IMR-90 (cell line): ENCODE results near the gene UST. TPM values are rescaled to one million over a fixed set of nuclear protein-coding genes. Genes with fewer than 3 reads are reported as not detected.

ENCODE experiments used
- ATAC-seq: fragments of 200-7000 bp; cut with Tn5 transposase; 2 replicates; pipeline ENCODE4 v1.9.1; 2020; ENCODE audit warnings: low read depth, mild to moderate bottlenecking, moderate library complexity
- BruUV-seq: library from RNA; stranded (reverse); fragments of 400-500 nt; replicated peaks from 2 replicates; lab custom pipeline; 2021; lab: Mats Ljungman, UMichigan
- CTCF ChIA-PET: fragments of 300-600 bp; formaldehyde crosslinking; extraction: SDS; loops from one replicate; lab custom pipeline; 2021; ENCODE audit warnings: antibody characterized with exemption; lab: Yijun Ruan, JAX
- POLR2A ChIA-PET: fragments of 300-600 bp; sonication (Branson Sonifier 250); formaldehyde crosslinking; loops from one replicate; lab custom pipeline; 2022; ENCODE audit warnings: antibody characterized with exemption; ENCODE audit not compliant: unreplicated experiment; lab: Charles Lee
- DNase-seq: peaks from one replicate; pipeline ENCODE4 v3.0.0; 2013
- H2AFZ ChIP-seq: replicated peaks from 2 replicates; pipeline ENCODE3; 2013; ENCODE audit warnings: low read length, mild to moderate bottlenecking; ENCODE audit not compliant: poor library complexity
- H2AK5ac ChIP-seq: 2 replicates; pipeline ENCODE4 v1.6.1; 2013; ENCODE audit warnings: low read depth, low read length, inconsistent platforms
- H2AK9ac ChIP-seq: replicated peaks from 2 replicates; pipeline ENCODE3; 2013; ENCODE audit warnings: mild to moderate bottlenecking, low read depth, low read length, moderate library complexity; ENCODE audit not compliant: poor library complexity
- H2BK120ac ChIP-seq: 2 replicates; pipeline ENCODE4 v1.6.1; 2013; ENCODE audit warnings: low read depth, low read length, inconsistent platforms
- H2BK15ac ChIP-seq: 3 replicates; pipeline ENCODE4 v1.6.1; 2013; ENCODE audit warnings: low read depth, low read length, inconsistent platforms
- H2BK20ac ChIP-seq: 2 replicates; pipeline ENCODE4 v1.6.1; 2013; ENCODE audit warnings: low read depth, mild to moderate bottlenecking, inconsistent platforms, low read length, moderate library complexity
- H2BK5ac ChIP-seq: 2 replicates; pipeline ENCODE4 v1.6.1; 2013; ENCODE audit warnings: mild to moderate bottlenecking, low read depth, low read length, inconsistent platforms; ENCODE audit not compliant: poor library complexity, severe bottlenecking
- H3K14ac ChIP-seq: replicated peaks from 2 replicates; pipeline ENCODE4 v1.6.1; 2013; ENCODE audit warnings: low read depth, low read length, inconsistent platforms
- H3K18ac ChIP-seq: 2 replicates; pipeline ENCODE4 v1.6.1; 2013; ENCODE audit warnings: low read depth, low read length, control low read depth
- H3K23ac ChIP-seq: 2 replicates; pipeline ENCODE4 v1.6.1; 2013; ENCODE audit warnings: low read depth, low read length, inconsistent platforms
- H3K27ac ChIP-seq: 2 replicates; pipeline ENCODE4 v1.5.1; 2013; ENCODE audit warnings: mild to moderate bottlenecking, control low read depth, low read length; ENCODE audit not compliant: insufficient read depth
- H3K27me3 ChIP-seq: 2 replicates; pipeline ENCODE4 v1.6.1; 2013; ENCODE audit warnings: low read length; ENCODE audit not compliant: control insufficient read depth, insufficient read depth
- H3K36me3 ChIP-seq: 2 replicates; pipeline ENCODE4 v1.6.1; 2013; ENCODE audit warnings: low read length, mixed read lengths; ENCODE audit not compliant: control insufficient read depth, insufficient read depth
- H3K4ac ChIP-seq: 2 replicates; pipeline ENCODE4 v1.6.1; 2013; ENCODE audit warnings: low read depth, low read length, inconsistent platforms
- H3K4me1 ChIP-seq: 2 replicates; pipeline ENCODE4 v1.6.1; 2013; ENCODE audit warnings: low read length, mixed read lengths; ENCODE audit not compliant: control insufficient read depth, insufficient read depth
- H3K4me2 ChIP-seq: 2 replicates; pipeline ENCODE4 v1.6.1; 2013; ENCODE audit warnings: low read depth, mild to moderate bottlenecking, control low read depth, low read length, moderate library complexity
- H3K4me3 ChIP-seq: 2 replicates; pipeline ENCODE4 v1.5.1; 2013; ENCODE audit warnings: low read depth, mild to moderate bottlenecking, control low read depth, low read length, moderate library complexity; ENCODE audit not compliant: insufficient read depth
- H3K56ac ChIP-seq: 2 replicates; pipeline ENCODE4 v1.6.1; 2013; ENCODE audit warnings: low read length, inconsistent platforms; ENCODE audit not compliant: insufficient read depth; ENCODE audit errors: extremely low read depth
- H3K79me1 ChIP-seq, 2 experiments: 2 replicates each; pipeline ENCODE4 v1.6.1; 2013; ENCODE audit warnings: low read length in 2 of 2, inconsistent platforms in 1 of 2, low read depth in 1 of 2
- H3K9ac ChIP-seq: 2 replicates; pipeline ENCODE4 v1.6.1; 2013; ENCODE audit warnings: low read depth, low read length, control low read depth
- H3K9me1 ChIP-seq: 2 replicates; pipeline ENCODE4 v1.6.1; 2013; ENCODE audit warnings: low read length, inconsistent platforms; ENCODE audit not compliant: insufficient read depth
- H3K9me3 ChIP-seq: 2 replicates; pipeline ENCODE4 v1.6.1; 2013; ENCODE audit warnings: low read length; ENCODE audit not compliant: control insufficient read depth, insufficient read depth
- H4K20me1 ChIP-seq: 2 replicates; pipeline ENCODE4 v1.6.1; 2013; ENCODE audit warnings: low read length, inconsistent platforms; ENCODE audit not compliant: insufficient read depth
- H4K5ac ChIP-seq: 2 replicates; pipeline ENCODE4 v1.6.1; 2013; ENCODE audit warnings: mild to moderate bottlenecking, low read depth, low read length, control low read depth
- H4K8ac ChIP-seq, 2 experiments: 2 replicates each; pipeline ENCODE4 v1.6.1; 2013; ENCODE audit warnings: low read depth in 2 of 2, low read length in 2 of 2, control low read depth in 1 of 2, inconsistent platforms in 1 of 2
- H4K91ac ChIP-seq: 2 replicates; pipeline ENCODE4 v1.6.1; 2013; ENCODE audit warnings: low read depth, low read length, inconsistent platforms; ENCODE audit not compliant: insufficient read depth
- BHLHE40 ChIP-seq: fragments of 150-350 bp; IDR thresholded peaks from 2 replicates; pipeline ENCODE4 v1.6.1; 2016; ENCODE audit warnings: mild to moderate bottlenecking, low read depth, low read length
- WGBS, 2 experiments: methylation state at CpG; one replicate each; pipeline versions ENCODE4 v1.1.5 to v1.1.7; 2013; ENCODE audit warnings: missing lambda C conversion rate in 2 of 2; ENCODE audit not compliant: insufficient read length in 1 of 2; ENCODE audit errors: extremely low coverage in 2 of 2; 5-methylcytosine and 5-hydroxymethylcytosine counted together
- dilution Hi-C: fragments of 300-500 bp; cut with HindIII; formaldehyde crosslinking; loops from one replicate; pipeline ENCODE4 v1.14.3; 2018; ENCODE audit warnings: low sequenced_read_pairs; ENCODE audit not compliant: unreplicated experiment
- in situ Hi-C: fragments of 300-500 bp; cut with MboI; formaldehyde crosslinking; loops from 3 replicates; pipeline ENCODE4 v1.14.3; 2019; ENCODE audit warnings: low sequenced_read_pairs, inconsistent platforms, mixed read lengths
- intact Hi-C: fragments of 100-400 bp; cut with micrococcal nuclease; formaldehyde crosslinking; loops from 2 replicates; pipeline ENCODE4 v1.10.0; 2022
- polyA plus RNA-seq, 3 experiments: library from polyadenylated mRNA; depleted of rRNA; stranded (reverse); fragments of >200 nt; gene quantifications; 2 replicates each; pipeline ENCODE4 v1.2.3, GENCODE V29; 2012; ENCODE audit warnings: low replicate concordance in 1 of 3
- total RNA-seq: library from RNA; depleted of rRNA; stranded (reverse); fragments of >200 nt; gene quantifications from 2 replicates; pipeline ENCODE4 v1.2.3, GENCODE V29; 2012
- TF ChIP-seq, protein P1 (sequence below): fragments of 150-350 bp; IDR thresholded peaks from 2 replicates; pipeline ENCODE4 v1.6.1; 2017; ENCODE audit warnings: mild to moderate bottlenecking, antibody characterized with exemption, low read length, low read depth

UST gene
- total and polyA plus RNA-seq, 2 of the 4 experiments (the other 2 are of a cell fraction) = 7.7 to 13.8 TPM

DNA sequence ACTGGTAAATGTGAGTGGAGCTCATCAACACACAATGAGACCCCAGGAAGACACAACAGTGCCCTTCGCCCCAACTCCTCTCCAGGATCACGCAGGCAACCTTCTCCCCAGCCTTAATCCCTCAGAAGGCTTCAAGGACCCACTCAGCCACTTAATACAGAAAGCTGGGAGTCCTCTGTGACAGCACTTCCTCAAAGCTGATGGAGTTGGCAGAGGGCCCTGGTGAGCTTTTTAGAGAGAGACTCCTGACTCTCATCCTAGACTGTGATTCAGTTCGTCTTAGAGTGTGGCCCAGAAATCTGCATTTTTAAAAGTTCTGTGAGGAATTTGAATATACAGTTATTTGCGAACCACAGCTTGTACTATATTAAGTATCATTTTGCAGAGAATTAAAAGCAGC, 187.7 kb downstream of the UST start:
- Histone ChIP-seq H3K79me1 (no peaks in the 10 kb centered on the region), H2BK120ac (no peak overlapping the region), H4K8ac (no peak overlapping the region; a peak in 1 of 4 replicates), H3K14ac (0 out of 2 replicates have a peak overlapping the region, but pooled peaks have one; percentile 26), H2BK15ac (no peak overlapping the region), H4K5ac (no peak overlapping the region), H3K18ac (no peak overlapping the region), H3K4me1 (peaks cover 5% of the 10 kb centered on the region), H3K9me1 (peaks cover 3% of the 10 kb centered on the region; the same call in 1 of the 2 replicates), H3K27me3 (no peaks in the 10 kb centered on the region), H3K23ac (no peak overlapping the region), H3K9me3 (no peaks in the 10 kb centered on the region), H2AFZ (no peak overlapping the region), H2BK20ac (no peak overlapping the region), H4K91ac (no peak overlapping the region), H3K56ac (no peak overlapping the region), H2BK5ac (no peak overlapping the region), H2AK9ac (no peak overlapping the region), H4K20me1 (no peaks in the 10 kb centered on the region), H3K4me3 (no peak overlapping the region), H3K9ac (no peak overlapping the region), H3K4ac (no peak overlapping the region), H3K27ac (no peak overlapping the region), H3K4me2 (no peak overlapping the region), H3K36me3 (no peaks in the 10 kb centered on the region), H2AK5ac (0 out of 2 replicates have a peak overlapping the region, but pooled peaks have one; percentile 15)
- no TSS peak for BruUV-seq
- intact Hi-C loops (no loop called here), dilution Hi-C loops (no loop called here), in situ Hi-C loops (no loop called here)
- DNase-seq = peak; percentile 58
- TF ChIP-seq, protein P1, sequence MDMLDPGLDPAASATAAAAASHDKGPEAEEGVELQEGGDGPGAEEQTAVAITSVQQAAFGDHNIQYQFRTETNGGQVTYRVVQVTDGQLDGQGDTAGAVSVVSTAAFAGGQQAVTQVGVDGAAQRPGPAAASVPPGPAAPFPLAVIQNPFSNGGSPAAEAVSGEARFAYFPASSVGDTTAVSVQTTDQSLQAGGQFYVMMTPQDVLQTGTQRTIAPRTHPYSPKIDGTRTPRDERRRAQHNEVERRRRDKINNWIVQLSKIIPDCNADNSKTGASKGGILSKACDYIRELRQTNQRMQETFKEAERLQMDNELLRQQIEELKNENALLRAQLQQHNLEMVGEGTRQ = no peak
- no peak for TF ChIP-seq BHLHE40
- peak; percentile 53 for ATAC-seq
- no CpG with 5 or more reads among the region's 4 CpGs for WGBS, 2 experiments
- CTCF ChIA-PET = no interaction called here
- POLR2A ChIA-PET = no interaction called here
